ENCODE measurements around the gene CRYBB1.

DNA sequence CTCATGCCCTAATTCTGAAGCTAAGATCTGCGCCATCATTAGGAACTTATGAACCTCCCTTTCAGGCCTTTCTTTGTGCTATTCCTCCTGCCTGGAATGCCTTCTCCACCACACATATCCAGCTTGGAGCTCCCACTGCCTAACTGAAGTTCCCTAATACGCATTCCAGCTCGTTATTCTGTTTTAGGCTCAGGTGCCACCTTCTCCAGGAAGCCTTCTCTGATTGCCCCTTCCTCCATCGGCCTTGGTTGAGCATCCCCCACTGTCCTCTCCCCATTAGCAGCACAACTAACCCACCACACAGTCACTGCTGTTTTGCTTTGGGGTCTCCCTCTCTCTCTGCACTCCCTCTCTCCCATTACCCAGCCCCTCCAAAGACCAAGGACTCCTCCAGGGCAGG, 5.2 kb downstream of the CRYBB1 start:
- TF ChIP-seq EZH2phosphoT487 (IDR thresholded peaks at IDR 0.05; ENCODE audit: low read length) (no peak), CTCF (IDR thresholded peaks at IDR 0.05; ENCODE audit: low read length) (no peak), EZH2 (optimal IDR thresholded peaks at IDR 0.05; ENCODE audit: low read depth, low read length) (no peak)

Measured in MM.1S (cell line).